ENCODE measurements around the gene DOK6. TPM values are rescaled to one million over a fixed set of nuclear protein-coding genes. Genes with fewer than 3 reads are reported as not detected.
"Not testable (repeated sequence)": the region's sequence is repeated elsewhere in the genome, so short reads cannot be mapped to it uniquely, and the experiment has no call there.

Gene DOK6
- total RNA-seq, 2 donors from 2014 or later = not detected

DNA sequence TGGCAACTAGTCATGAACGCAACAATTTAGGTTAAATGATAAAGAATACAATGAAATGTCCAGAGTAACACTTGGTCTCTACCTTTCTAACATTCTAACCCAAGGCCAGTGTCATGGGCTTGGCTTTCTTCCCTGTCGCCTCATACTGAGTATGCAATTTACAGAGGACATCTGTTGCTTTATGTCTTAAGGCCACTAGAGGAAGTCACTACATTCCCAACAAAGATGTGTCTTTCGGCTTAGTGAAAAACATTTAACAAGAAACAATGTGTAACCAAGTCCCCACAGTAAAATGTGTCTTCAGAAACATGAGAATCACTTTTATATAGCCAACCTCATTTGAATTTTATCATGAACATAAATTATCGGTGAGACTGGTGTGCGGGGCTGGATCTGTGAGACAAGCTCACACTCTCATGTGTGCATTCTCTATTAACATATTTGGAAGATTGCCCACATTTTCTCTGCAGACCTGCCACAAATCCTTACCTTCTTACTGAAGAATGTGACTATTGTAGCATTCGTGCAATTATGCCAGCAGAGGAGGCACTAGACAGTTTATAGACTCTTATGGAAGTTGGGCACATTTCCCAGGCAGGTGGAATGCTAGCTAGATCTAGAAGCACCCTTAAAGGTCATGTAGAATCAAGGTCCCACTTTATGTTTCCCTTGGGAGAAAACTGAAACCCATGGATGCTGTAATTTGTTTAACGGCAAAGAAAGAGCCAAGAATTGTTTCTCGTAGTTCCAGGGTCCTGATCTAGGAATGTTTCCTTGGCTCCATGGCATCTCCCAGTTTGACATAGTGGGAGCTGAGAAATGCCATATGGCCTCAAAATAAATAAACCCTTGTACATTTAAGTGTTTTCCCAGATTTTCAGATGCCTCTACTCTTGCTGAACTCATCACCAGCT lies 445.2 kb downstream of the DOK6 start:
- Mint-ChIP-seq H3K9me3 (no peaks in the 10 kb centered on the region), H3K36me3 (no peaks in the 10 kb centered on the region), H3K27ac (no peak overlapping the region), H3K27me3 (no peaks in the 10 kb centered on the region), H3K4me1 (ENCODE audit: low read depth in 2 of 2) (peaks cover 0 to 5% of the 10 kb centered on the region in 2 donors), H3K4me3 (no peak overlapping the region)
- DNase-seq (ENCODE audit: low spot score) (no peak), ATAC-seq (no peak)

- H3K9me3 Mint-ChIP-seq = no peaks in the 10 kb centered on the region
- no peaks in the 10 kb centered on the region for H3K27me3 Mint-ChIP-seq
- DNase-seq (ENCODE audit: low spot score) (no peak), ATAC-seq (no peak)
- H3K27ac Mint-ChIP-seq = peak overlapping the region; percentile 17 to 42
- no peak overlapping the region for H3K4me3 Mint-ChIP-seq
- H3K4me1 Mint-ChIP-seq (ENCODE audit: low read depth in 2 of 2) = peaks cover 9 to 16% of the 10 kb centered on the region in 2 donors
- H3K36me3 Mint-ChIP-seq = peaks cover 23% of the 10 kb centered on the region
Measured at GRCh38 chr18:69853051-69853450, 452.4 kb downstream of the DOK6 start.

GRCh38 chr18:69854455-69854854 lies 453.8 kb downstream of the DOK6 start:
- Mint-ChIP-seq H3K27me3 (no peaks in the 10 kb centered on the region), H3K4me1 (ENCODE audit: low read depth in 2 of 2) (peaks cover 9 to 16% of the 10 kb centered on the region in 2 donors), H3K9me3 (no peaks in the 10 kb centered on the region), H3K36me3 (peaks cover 23% of the 10 kb centered on the region), H3K4me3 (no peak overlapping the region), H3K27ac (peak overlapping the region in 1 of 2 donors; percentile 5)
- ATAC-seq = no peak
- DNase-seq (ENCODE audit: low spot score) = no peak

GRCh38 chr18:69858897-69859296 lies 458.2 kb downstream of the DOK6 start:
- H3K27ac Mint-ChIP-seq = peak overlapping the region in 1 of 2 donors; percentile 60
- peaks cover 6 to 14% of the 10 kb centered on the region in 2 donors for H3K4me1 Mint-ChIP-seq (ENCODE audit: low read depth in 2 of 2)
- H3K36me3 Mint-ChIP-seq = peaks cover 35% of the 10 kb centered on the region
- DNase-seq (ENCODE audit: low spot score) (no peak), ATAC-seq (no peak)
- H3K27me3 Mint-ChIP-seq = no peaks in the 10 kb centered on the region
- no peaks in the 10 kb centered on the region for H3K9me3 Mint-ChIP-seq
- H3K4me3 Mint-ChIP-seq = no peak overlapping the region

GRCh38 chr18:69864802-69865201 lies 464.1 kb downstream of the DOK6 start:
- peak overlapping the region; percentile 74 for H3K4me3 Mint-ChIP-seq
- H3K9me3 Mint-ChIP-seq, H3K27me3 Mint-ChIP-seq: not testable (repeated sequence)
- peak overlapping the region; percentile 84 to 90 for H3K27ac Mint-ChIP-seq
- DNase-seq (ENCODE audit: low spot score) (peak; percentile 68), ATAC-seq (peak; percentile 82 to 86)
- H3K4me1 Mint-ChIP-seq (ENCODE audit: low read depth in 2 of 2) = peaks cover 26 to 33% of the 10 kb centered on the region in 2 donors
- H3K36me3 Mint-ChIP-seq = peaks cover 42% of the 10 kb centered on the region

DNA sequence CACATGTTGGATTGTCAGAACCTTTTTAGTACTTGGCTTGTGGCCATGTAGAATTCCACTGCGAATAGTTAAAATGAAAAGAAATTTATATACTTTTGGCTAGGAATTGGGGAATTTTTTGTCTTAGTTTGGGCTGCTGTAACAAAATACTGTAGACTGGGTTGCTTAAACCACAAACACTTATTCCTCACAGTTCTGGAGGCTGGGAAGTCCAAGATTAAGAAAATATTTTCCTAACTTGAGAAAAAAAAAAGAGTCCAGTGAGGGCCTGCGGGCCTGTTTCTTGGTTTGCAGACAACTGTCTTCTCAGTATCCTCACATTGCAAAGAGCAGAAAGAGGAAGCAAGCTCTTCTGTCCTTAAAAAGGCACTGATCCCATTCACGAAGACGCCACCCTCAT lies 465.1 kb downstream of the DOK6 start:
- Mint-ChIP-seq H3K27me3 (no peaks in the 10 kb centered on the region), H3K4me3 (no peak overlapping the region), H3K27ac (peak overlapping the region; percentile 84 to 90), H3K36me3 (peaks cover 46% of the 10 kb centered on the region), H3K4me1 (ENCODE audit: low read depth in 2 of 2) (peaks cover 31 to 33% of the 10 kb centered on the region in 2 donors), H3K9me3 (no peaks in the 10 kb centered on the region)
- ATAC-seq (peak in 1 of 2 donors; percentile 67), DNase-seq (ENCODE audit: low spot score) (no peak)

DNA sequence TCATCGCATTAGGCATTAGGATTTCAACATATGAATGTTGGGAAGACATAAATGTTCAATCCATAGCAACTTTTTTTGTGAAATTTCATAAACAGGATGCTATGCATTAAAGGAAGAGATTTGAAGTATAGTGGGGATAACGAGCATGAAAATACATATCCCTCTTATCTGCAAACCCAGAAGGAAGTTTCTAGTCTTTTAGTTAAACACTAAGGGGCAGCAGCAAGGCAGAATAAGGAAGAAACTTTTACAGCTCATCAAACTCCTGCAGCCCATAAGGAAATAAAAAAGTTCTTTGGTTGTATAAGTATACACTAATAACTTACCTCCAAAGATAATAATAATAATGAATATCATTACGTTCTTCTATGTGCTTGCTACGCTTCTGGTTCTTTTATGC lies 465.5 kb downstream of the DOK6 start:
- H3K27ac Mint-ChIP-seq = peak overlapping the region; percentile 84 to 90
- ATAC-seq (no peak), DNase-seq (ENCODE audit: low spot score) (no peak)
- H3K9me3 Mint-ChIP-seq = no peaks in the 10 kb centered on the region
- no peaks in the 10 kb centered on the region for H3K27me3 Mint-ChIP-seq
- H3K4me1 Mint-ChIP-seq (ENCODE audit: low read depth in 2 of 2) = peaks cover 35% of the 10 kb centered on the region in 2 donors
- no peak overlapping the region for H3K4me3 Mint-ChIP-seq
- peaks cover 51% of the 10 kb centered on the region for H3K36me3 Mint-ChIP-seq

DNA sequence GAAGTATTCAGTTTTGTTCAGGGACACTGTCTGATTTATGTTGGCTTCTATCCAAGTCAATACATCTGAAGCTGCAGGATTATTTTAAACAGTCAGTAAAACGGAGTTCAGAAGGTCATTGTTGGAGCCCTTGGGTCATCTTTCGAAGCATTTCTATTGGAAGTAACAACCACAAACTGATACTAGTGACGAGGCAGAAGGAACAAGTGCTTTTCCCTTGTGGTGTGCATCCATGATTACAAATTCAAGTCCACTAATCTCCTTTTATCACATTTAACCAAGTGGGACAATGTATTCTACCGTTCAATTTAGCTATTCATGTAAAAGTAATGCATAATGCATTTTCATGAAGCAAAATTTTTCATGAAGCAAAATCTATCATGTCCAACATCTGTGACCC lies 470.0 kb downstream of the DOK6 start:
- H3K4me3 Mint-ChIP-seq = no peak overlapping the region
- DNase-seq (ENCODE audit: low spot score) = no peak
- ATAC-seq = no peak
- H3K4me1 Mint-ChIP-seq (ENCODE audit: low read depth in 2 of 2) = peaks cover 45 to 58% of the 10 kb centered on the region in 2 donors
- peaks cover 3% of the 10 kb centered on the region for H3K9me3 Mint-ChIP-seq
- peaks cover 50% of the 10 kb centered on the region for H3K36me3 Mint-ChIP-seq
- peak overlapping the region in 1 of 2 donors; percentile 16 for H3K27ac Mint-ChIP-seq
- no peaks in the 10 kb centered on the region for H3K27me3 Mint-ChIP-seq

- Mint-ChIP-seq H3K36me3 (peaks cover 46% of the 10 kb centered on the region), H3K4me3 (no peak overlapping the region), H3K27me3 (no peaks in the 10 kb centered on the region), H3K27ac (peak overlapping the region; percentile 72 to 84), H3K9me3 (peaks cover 3% of the 10 kb centered on the region), H3K4me1 (ENCODE audit: low read depth in 2 of 2) (peaks cover 41 to 56% of the 10 kb centered on the region in 2 donors)
- no peak for DNase-seq (ENCODE audit: low spot score)
- ATAC-seq = no peak
Measured at GRCh38 chr18:69871363-69871762, 470.7 kb downstream of the DOK6 start.

GRCh38 chr18:69872661-69873060 lies 472.0 kb downstream of the DOK6 start:
- ATAC-seq (no peak), DNase-seq (ENCODE audit: low spot score) (no peak)
- H3K27me3 Mint-ChIP-seq = no peaks in the 10 kb centered on the region
- peaks cover 44 to 57% of the 10 kb centered on the region in 2 donors for H3K4me1 Mint-ChIP-seq (ENCODE audit: low read depth in 2 of 2)
- no peak overlapping the region for H3K4me3 Mint-ChIP-seq
- peaks cover 41% of the 10 kb centered on the region for H3K36me3 Mint-ChIP-seq
- H3K27ac Mint-ChIP-seq = peak overlapping the region; percentile 72 to 84
- H3K9me3 Mint-ChIP-seq = peaks cover 3% of the 10 kb centered on the region

- Mint-ChIP-seq H3K9me3 (peaks cover 8% of the 10 kb centered on the region), H3K27me3 (no peaks in the 10 kb centered on the region), H3K27ac (peak overlapping the region; percentile 40 to 84), H3K4me3 (no peak overlapping the region), H3K36me3 (peaks cover 43% of the 10 kb centered on the region), H3K4me1 (ENCODE audit: low read depth in 2 of 2) (peaks cover 55 to 64% of the 10 kb centered on the region in 2 donors)
- DNase-seq (ENCODE audit: low spot score) (no peak), ATAC-seq (peak; percentile 46 to 48)
Measured at GRCh38 chr18:69874058-69874457, 473.4 kb downstream of the DOK6 start.

DNA sequence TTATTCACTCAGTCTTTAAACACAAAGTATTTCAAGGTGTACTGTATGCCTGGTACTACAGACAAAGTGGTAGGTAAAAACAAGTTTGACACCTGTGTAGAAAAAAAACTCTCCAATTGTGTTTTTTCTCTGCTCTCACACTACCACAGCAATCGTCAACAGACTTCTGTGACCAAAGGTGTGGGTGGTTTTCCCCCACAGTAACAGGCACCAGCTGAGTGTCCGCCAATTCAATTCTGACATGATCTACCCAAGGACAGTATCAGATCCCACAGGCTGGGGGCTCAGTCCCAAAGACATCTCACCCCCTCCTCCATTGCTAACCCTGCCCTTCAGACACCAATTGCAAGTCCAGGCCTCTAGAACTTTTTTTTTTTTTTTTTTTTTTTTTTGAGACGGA lies 475.8 kb downstream of the DOK6 start:
- H3K36me3 Mint-ChIP-seq = peaks cover 40% of the 10 kb centered on the region
- H3K27me3 Mint-ChIP-seq = no peaks in the 10 kb centered on the region
- peaks cover 60 to 65% of the 10 kb centered on the region in 2 donors for H3K4me1 Mint-ChIP-seq (ENCODE audit: low read depth in 2 of 2)
- no peak overlapping the region for H3K4me3 Mint-ChIP-seq
- DNase-seq (ENCODE audit: low spot score) (no peak), ATAC-seq (peak; percentile 79 to 87)
- H3K27ac Mint-ChIP-seq = peak overlapping the region; percentile 25 to 86
- peaks cover 10% of the 10 kb centered on the region for H3K9me3 Mint-ChIP-seq

GRCh38 chr18:69878213-69878933 lies 477.7 kb downstream of the DOK6 start:
- no peak for DNase-seq (ENCODE audit: low spot score)
- Mint-ChIP-seq H3K27me3 (no peaks in the 10 kb centered on the region), H3K4me1 (ENCODE audit: low read depth in 2 of 2) (peaks cover 57 to 60% of the 10 kb centered on the region in 2 donors), H3K36me3 (peaks cover 28% of the 10 kb centered on the region), H3K9me3 (peaks cover 10% of the 10 kb centered on the region), H3K4me3 (peak overlapping the region; percentile 30), H3K27ac (peak overlapping the region; percentile 47 to 86)
- ATAC-seq = no peak

DNA sequence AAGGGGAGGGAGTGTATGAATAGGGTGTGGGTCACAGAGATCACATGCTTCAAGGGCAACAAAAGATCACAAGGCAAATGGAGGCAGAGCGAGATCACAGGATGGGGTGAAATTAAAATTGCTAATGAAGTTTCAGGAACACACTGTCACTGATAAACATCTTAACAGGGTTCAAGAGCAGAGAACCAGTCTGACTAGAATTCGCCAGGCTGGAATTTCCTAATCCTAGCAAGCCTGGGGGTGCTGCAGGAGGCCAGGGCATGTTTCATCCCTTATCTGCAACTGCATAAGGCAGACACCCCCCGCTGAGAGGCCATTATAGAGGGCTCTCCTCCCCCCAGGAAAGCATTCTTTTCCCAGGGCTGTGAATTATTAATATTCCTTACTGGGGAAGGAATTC lies 478.4 kb downstream of the DOK6 start:
- Mint-ChIP-seq H3K4me3 (peak overlapping the region; percentile 30), H3K4me1 (ENCODE audit: low read depth in 2 of 2) (peaks cover 59 to 61% of the 10 kb centered on the region in 2 donors), H3K36me3 (peaks cover 28% of the 10 kb centered on the region), H3K27ac (peak overlapping the region; percentile 47 to 86)
- not testable (repeated sequence) for ATAC-seq; H3K9me3 Mint-ChIP-seq; DNase-seq (ENCODE audit: low spot score); H3K27me3 Mint-ChIP-seq

Measured in natural killer cell treated with Interleukin-12 subunit alpha and Interleukin-12 subunit beta and Interleukin-15 and Interleukin-18, amount 100 ng/mL, for 72 hours (primary cell).